ENCODE measurements around the gene RGL3.

- peak in 2 of 11 experiments; percentile 7 to 34 for TF ChIP-seq CTCF (IDR thresholded peaks at IDR 0.05 in 8 of 11, conservative IDR thresholded peaks at IDR 0.05 in 3 of 11)
- peak; percentile 90 to 94 (median 92) for TF ChIP-seq POLR2AphosphoS5 (IDR thresholded peaks at IDR 0.05)
- TF ChIP-seq POLR2A (IDR thresholded peaks at IDR 0.05): peak in 2 of 3 donors; percentile 25 to 49
Measured at GRCh38 chr19:11374433-11375142, 44.5 kb downstream of the RGL3 start, which contains the start of gene SWSAP1.
